Measurements from ENCODE around the gene OPHN1.
"Not testable (repeated sequence)": the region's sequence is repeated elsewhere in the genome, so short reads cannot be mapped to it uniquely, and the experiment has no call there.

Gene OPHN1

GRCh38 chrX:68284281-68284904 lies 148.9 kb downstream of the OPHN1 start:
- no peak for ATAC-seq
- no peak overlapping the region for H3K4me3 Mint-ChIP-seq
- H3K27ac Mint-ChIP-seq, result no peak overlapping the region

GRCh38 chrX:68273887-68274286 lies 159.4 kb downstream of the OPHN1 start:
- no peaks in the 10 kb centered on the region for H3K27me3 Mint-ChIP-seq
- H3K4me1 Mint-ChIP-seq, result no peaks in the 10 kb centered on the region
- no peaks in the 10 kb centered on the region for H3K36me3 Mint-ChIP-seq (ENCODE audit: low read depth)
- H3K9me3 Mint-ChIP-seq, result no peaks in the 10 kb centered on the region
- H3K4me3 Mint-ChIP-seq, result no peak overlapping the region
- ATAC-seq, result no peak
- DNase-seq, result no peak
- no peak overlapping the region for H3K27ac Mint-ChIP-seq

More at GRCh38 chrX:68284281-68284904, 148.9 kb downstream of the OPHN1 start:
- no peaks in the 10 kb centered on the region for H3K9me3 Mint-ChIP-seq
- H3K36me3 Mint-ChIP-seq (ENCODE audit: low read depth), result no peaks in the 10 kb centered on the region
- no peaks in the 10 kb centered on the region for H3K4me1 Mint-ChIP-seq
- DNase-seq, result no peak
- no peaks in the 10 kb centered on the region for H3K27me3 Mint-ChIP-seq

- not testable (repeated sequence) for H3K9me3 Mint-ChIP-seq; H3K27ac Mint-ChIP-seq; H3K4me1 Mint-ChIP-seq; H3K4me3 Mint-ChIP-seq; H3K36me3 Mint-ChIP-seq (ENCODE audit: low read depth); DNase-seq; ATAC-seq; H3K27me3 Mint-ChIP-seq
These were observed 168.5 kb downstream of the OPHN1 start for GRCh38 chrX:68264793-68265192.

- H3K4me3 Mint-ChIP-seq, result no peak overlapping the region
- peaks cover 2% of the 10 kb centered on the region for H3K27me3 Mint-ChIP-seq
- ATAC-seq (no peak), DNase-seq (no peak)
- H3K9me3 Mint-ChIP-seq, result no peaks in the 10 kb centered on the region
- no peaks in the 10 kb centered on the region for H3K4me1 Mint-ChIP-seq
- no peaks in the 10 kb centered on the region for H3K36me3 Mint-ChIP-seq (ENCODE audit: low read depth)
- H3K27ac Mint-ChIP-seq, result no peak overlapping the region
These were observed 172.1 kb downstream of the OPHN1 start for GRCh38 chrX:68261060-68261672.

GRCh38 chrX:68256990-68257389 lies 176.3 kb downstream of the OPHN1 start:
- DNase-seq (no peak), ATAC-seq (no peak)
- H3K9me3 Mint-ChIP-seq, result no peaks in the 10 kb centered on the region
- H3K27ac Mint-ChIP-seq, result no peak overlapping the region
- H3K4me3 Mint-ChIP-seq, result no peak overlapping the region
- H3K36me3 Mint-ChIP-seq (ENCODE audit: low read depth), result no peaks in the 10 kb centered on the region
- H3K4me1 Mint-ChIP-seq, result no peaks in the 10 kb centered on the region
- peaks cover 2% of the 10 kb centered on the region for H3K27me3 Mint-ChIP-seq

- no peak for DNase-seq
- Mint-ChIP-seq H3K9me3 (no peaks in the 10 kb centered on the region), H3K27me3 (no peaks in the 10 kb centered on the region), H3K27ac (no peak overlapping the region), H3K36me3 (ENCODE audit: low read depth) (no peaks in the 10 kb centered on the region), H3K4me3 (no peak overlapping the region), H3K4me1 (no peaks in the 10 kb centered on the region)
- ATAC-seq, result no peak
These were observed 178.3 kb downstream of the OPHN1 start for GRCh38 chrX:68254738-68255645.

- no peaks in the 10 kb centered on the region for H3K27me3 Mint-ChIP-seq
- H3K4me3 Mint-ChIP-seq, result no peak overlapping the region
- no peaks in the 10 kb centered on the region for H3K36me3 Mint-ChIP-seq (ENCODE audit: low read depth)
- H3K4me1 Mint-ChIP-seq, result no peaks in the 10 kb centered on the region
- no peak overlapping the region for H3K27ac Mint-ChIP-seq
- no peaks in the 10 kb centered on the region for H3K9me3 Mint-ChIP-seq
- DNase-seq, result no peak
- no peak for ATAC-seq
These were observed 180.6 kb downstream of the OPHN1 start for GRCh38 chrX:68252664-68253063.

- no peak overlapping the region for H3K27ac Mint-ChIP-seq
- H3K4me3 Mint-ChIP-seq, result no peak overlapping the region
- ATAC-seq (no peak), DNase-seq (no peak)
- no peaks in the 10 kb centered on the region for H3K4me1 Mint-ChIP-seq
- H3K27me3 Mint-ChIP-seq, result no peaks in the 10 kb centered on the region
- H3K9me3 Mint-ChIP-seq, result no peaks in the 10 kb centered on the region
- H3K36me3 Mint-ChIP-seq (ENCODE audit: low read depth), result no peaks in the 10 kb centered on the region
These were observed 183.4 kb downstream of the OPHN1 start for GRCh38 chrX:68249903-68250302.

- DNase-seq, result no peak
- Mint-ChIP-seq H3K27ac (no peak overlapping the region), H3K9me3 (no peaks in the 10 kb centered on the region), H3K4me3 (no peak overlapping the region), H3K36me3 (ENCODE audit: low read depth) (no peaks in the 10 kb centered on the region), H3K27me3 (no peaks in the 10 kb centered on the region), H3K4me1 (no peaks in the 10 kb centered on the region)
- no peak for ATAC-seq
These were observed 183.9 kb downstream of the OPHN1 start for GRCh38 chrX:68249401-68249831.

GRCh38 chrX:68238568-68238967 lies 194.7 kb downstream of the OPHN1 start:
- Mint-ChIP-seq H3K4me1 (no peaks in the 10 kb centered on the region), H3K27ac (no peak overlapping the region), H3K36me3 (ENCODE audit: low read depth) (no peaks in the 10 kb centered on the region), H3K27me3 (no peaks in the 10 kb centered on the region), H3K4me3 (no peak overlapping the region), H3K9me3 (no peaks in the 10 kb centered on the region)
- ATAC-seq (no peak), DNase-seq (peak; percentile 1)

GRCh38 chrX:68234171-68234910 lies 199.0 kb downstream of the OPHN1 start:
- Mint-ChIP-seq H3K9me3 (no peaks in the 10 kb centered on the region), H3K4me3 (no peak overlapping the region)
- no peak for ATAC-seq

GRCh38 chrX:68232206-68232605 lies 201.1 kb downstream of the OPHN1 start:
- Mint-ChIP-seq H3K27me3 (no peaks in the 10 kb centered on the region), H3K9me3 (no peaks in the 10 kb centered on the region), H3K4me1 (no peaks in the 10 kb centered on the region), H3K27ac (no peak overlapping the region), H3K4me3 (no peak overlapping the region), H3K36me3 (ENCODE audit: low read depth) (no peaks in the 10 kb centered on the region)
- no peak for DNase-seq
- ATAC-seq, result no peak

More at GRCh38 chrX:68234171-68234910, 199.0 kb downstream of the OPHN1 start:
- no peak overlapping the region for H3K27ac Mint-ChIP-seq
- H3K27me3 Mint-ChIP-seq, result no peaks in the 10 kb centered on the region
- no peak for DNase-seq
- no peaks in the 10 kb centered on the region for H3K4me1 Mint-ChIP-seq
- H3K36me3 Mint-ChIP-seq (ENCODE audit: low read depth), result no peaks in the 10 kb centered on the region

- ATAC-seq (no peak), DNase-seq (no peak)
- H3K36me3 Mint-ChIP-seq (ENCODE audit: low read depth), result no peaks in the 10 kb centered on the region
- no peaks in the 10 kb centered on the region for H3K9me3 Mint-ChIP-seq
- H3K27ac Mint-ChIP-seq, result no peak overlapping the region
- H3K4me1 Mint-ChIP-seq, result no peaks in the 10 kb centered on the region
- no peak overlapping the region for H3K4me3 Mint-ChIP-seq
- H3K27me3 Mint-ChIP-seq, result peaks cover 2% of the 10 kb centered on the region
These were observed 224.3 kb downstream of the OPHN1 start for GRCh38 chrX:68209008-68209407.

GRCh38 chrX:68204521-68205038 lies 228.7 kb downstream of the OPHN1 start:
- H3K9me3 Mint-ChIP-seq, result no peaks in the 10 kb centered on the region
- no peaks in the 10 kb centered on the region for H3K4me1 Mint-ChIP-seq
- DNase-seq, result no peak
- no peaks in the 10 kb centered on the region for H3K36me3 Mint-ChIP-seq (ENCODE audit: low read depth)
- H3K4me3 Mint-ChIP-seq, result no peak overlapping the region
- no peak overlapping the region for H3K27ac Mint-ChIP-seq
- H3K27me3 Mint-ChIP-seq, result peaks cover 2% of the 10 kb centered on the region
- no peak for ATAC-seq
